A549 treated with AZD2906 at 1 μM for 4 hours (cell line): ENCODE measurements around the gene OR8J3. TPM values are rescaled to one million over a fixed set of nuclear protein-coding genes. Genes with fewer than 3 reads are reported as not detected.

ENCODE experiments used
- total RNA-seq: library from RNA; stranded (reverse); fragments of 200-300 nt; extraction: Qiagen RNA extraction; gene quantifications from 5 replicates; pipeline ENCODE4 v1.2.3, GENCODE V29; 2022

The OR8J3 gene
- not detected in 5 replicates for total RNA-seq

GRCh38 chr11:56140151-56140661, at the start of gene OR8J3:
OR8J3 (minus strand) TSS chr11:56140201; CDS start chr11:56137718, 2,483 bp downstream.

GRCh38 chr11:56176318-56176717, 36.3 kb upstream of the OR8J3 start, which contains the start of gene OR5J2:
OR5J2 (plus strand) TSS chr11:56176618; CDS start chr11:56176618, 0 bp downstream.

GRCh38 chr11:56160217-56160616, 20.2 kb upstream of the OR8J3 start, which contains the start of gene OR8K5:
OR8K5 (minus strand) TSS chr11:56160317; CDS start chr11:56160317, 0 bp downstream.

GRCh38 chr11:56122073-56122472, 17.9 kb downstream of the OR8J3 start, which contains the start of gene OR8H3:
OR8H3 (plus strand) TSS chr11:56122373; CDS start chr11:56122373, 0 bp downstream.

GRCh38 chr11:56103210-56103737, 36.7 kb downstream of the OR8J3 start, which contains the start of gene OR8H2:
OR8H2 (plus strand) TSS chr11:56103687; CDS start chr11:56105043, 1,356 bp downstream.

GRCh38 chr11:56093008-56093407, 47.0 kb downstream of the OR8J3 start, which contains the start of gene OR8I2:
OR8I2 (plus strand) TSS chr11:56093308; CDS start chr11:56093308, 0 bp downstream.

Other genes starting within 250 kb of the OR8J3 start
- not detected in 5 replicates for gene OR5W2, start 225.6 kb downstream of the OR8J3 start, total RNA-seq
- not detected in 5 replicates for gene OR5I1, start 203.8 kb downstream of the OR8J3 start, total RNA-seq
- gene OR10AG1, start 170.3 kb downstream of the OR8J3 start, total RNA-seq, result not detected in 5 replicates
- gene OR5F1, start 145.6 kb downstream of the OR8J3 start, total RNA-seq, result not detected in 5 replicates
- not detected in 5 replicates for gene OR5AS1, start 112.5 kb downstream of the OR8J3 start, total RNA-seq
- gene OR8I2, start 46.9 kb downstream of the OR8J3 start, total RNA-seq, result not detected in 5 replicates
- gene OR8H2, start 36.5 kb downstream of the OR8J3 start, total RNA-seq, result not detected in 5 replicates
- not detected in 5 replicates for gene OR8H3, start 17.8 kb downstream of the OR8J3 start, total RNA-seq
- gene OR8K5, start 20.1 kb upstream of the OR8J3 start, total RNA-seq, result not detected in 5 replicates
- gene OR5J2, start 36.4 kb upstream of the OR8J3 start, total RNA-seq, result not detected in 5 replicates
- gene OR5T2, start 94.1 kb upstream of the OR8J3 start, total RNA-seq, result not detected in 5 replicates
- gene OR5T3, start 112.1 kb upstream of the OR8J3 start, total RNA-seq, result not detected in 5 replicates
- gene OR5T1, start 134.0 kb upstream of the OR8J3 start, total RNA-seq, result not detected in 5 replicates
- gene OR8H1, start 152.1 kb upstream of the OR8J3 start, total RNA-seq, result not detected in 5 replicates
- gene OR8K3, start 174.9 kb upstream of the OR8J3 start, total RNA-seq, result not detected in 5 replicates
- gene OR8K1, start 205.8 kb upstream of the OR8J3 start, total RNA-seq, result not detected in 5 replicates
- not detected in 5 replicates for gene OR8J1, start 214.1 kb upstream of the OR8J3 start, total RNA-seq
- not detected in 5 replicates for gene OR8U1, start 235.4 kb upstream of the OR8J3 start, total RNA-seq